GM19328 (cell line): Measurements from ENCODE around the gene ADAMTSL5.

Experiments used
- ATAC-seq: cut with Tn5 transposase; IDR thresholded peaks from one replicate; pipeline ENCODE4 v1.9.1; 2021; ENCODE audit warnings: mild to moderate bottlenecking, moderate library complexity; ENCODE audit not compliant: unreplicated experiment

Gene ADAMTSL5

DNA sequence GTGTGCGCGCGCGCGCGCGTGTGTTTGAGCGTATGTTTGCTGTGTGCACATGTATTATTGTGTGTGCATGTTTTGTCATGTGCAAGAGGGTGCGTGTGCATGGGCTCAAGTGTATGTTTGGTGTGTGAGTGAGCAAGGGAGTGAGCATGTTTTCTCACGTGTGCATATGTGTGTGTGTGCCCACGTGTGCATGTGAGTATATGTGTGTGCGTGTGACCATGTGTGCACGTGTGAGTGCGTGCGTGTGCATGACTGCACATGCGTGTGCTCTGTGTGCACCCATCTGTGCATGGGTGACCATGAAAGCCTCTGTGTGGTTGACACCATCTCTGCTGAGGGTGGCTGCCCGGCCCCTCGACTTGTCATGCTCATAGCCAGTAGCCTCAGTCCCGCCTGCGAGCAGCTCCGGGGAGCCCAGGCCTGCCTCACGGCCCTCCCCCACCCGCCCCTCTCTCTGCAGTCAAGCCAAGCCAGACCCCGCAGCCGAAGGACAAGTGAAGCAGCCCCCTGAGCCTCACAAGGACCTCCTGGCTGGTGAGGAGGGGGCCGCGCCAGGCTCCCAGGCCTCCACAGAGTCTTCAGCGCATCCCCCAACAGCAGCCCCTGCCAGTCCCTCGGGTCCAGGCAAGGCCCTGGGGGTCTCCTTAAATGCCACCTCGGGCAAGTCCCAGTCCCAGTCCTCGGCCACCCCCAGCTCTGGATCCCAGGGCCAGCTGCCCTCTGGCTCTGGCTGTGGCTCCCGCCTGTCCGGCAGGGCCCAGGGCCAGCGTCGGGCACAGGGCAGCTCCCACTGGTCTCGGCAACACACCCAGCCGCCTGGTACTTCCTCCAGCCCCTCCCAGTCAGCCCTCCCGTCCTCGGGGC lies 15.9 kb downstream of the ADAMTSL5 start:
- no peak for ATAC-seq

DNA sequence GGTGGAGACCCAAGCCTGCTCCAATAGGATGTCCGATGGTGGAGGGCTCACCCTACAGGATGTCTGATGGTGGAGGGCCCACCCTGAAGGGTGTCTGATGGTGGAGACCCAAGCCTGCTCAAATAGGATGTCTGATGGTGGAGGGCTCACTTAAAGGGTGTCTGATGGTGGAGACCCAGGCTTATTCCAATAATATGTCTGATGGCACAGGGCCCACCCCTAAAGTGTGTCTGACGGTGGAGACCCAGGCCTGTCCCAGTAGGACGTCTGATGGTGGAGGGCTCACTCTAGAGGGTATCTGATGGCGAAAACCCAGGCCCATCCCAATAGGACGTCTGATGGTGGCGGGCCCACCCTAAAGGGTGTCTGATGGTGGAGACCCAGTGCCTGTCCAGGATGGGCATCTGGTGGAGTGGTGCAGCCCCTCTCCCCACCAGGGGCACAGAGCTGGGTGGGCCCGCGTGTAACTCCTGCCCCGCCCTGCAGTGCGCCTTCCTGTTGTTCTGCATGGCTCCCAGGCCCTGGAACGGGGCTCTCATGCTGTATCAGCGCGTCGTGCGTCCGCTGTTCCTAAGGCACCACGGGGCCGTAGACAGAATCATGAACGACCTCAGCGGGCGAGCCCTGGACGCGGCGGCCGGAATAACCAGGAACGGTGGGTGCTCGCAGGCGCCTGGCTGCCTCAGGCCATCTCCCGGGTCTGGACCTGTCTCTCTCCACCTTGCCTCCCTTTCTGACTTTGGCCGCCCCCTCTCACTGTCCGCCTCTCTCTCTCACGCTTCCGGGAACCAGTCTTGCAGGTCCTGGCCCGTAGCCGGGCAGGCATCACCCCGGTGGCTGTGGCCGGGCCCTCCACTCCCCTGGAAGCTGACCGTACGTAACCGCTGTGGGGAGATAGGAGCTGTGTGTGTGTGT lies 16.8 kb downstream of the ADAMTSL5 start:
- ATAC-seq = no peak

DNA sequence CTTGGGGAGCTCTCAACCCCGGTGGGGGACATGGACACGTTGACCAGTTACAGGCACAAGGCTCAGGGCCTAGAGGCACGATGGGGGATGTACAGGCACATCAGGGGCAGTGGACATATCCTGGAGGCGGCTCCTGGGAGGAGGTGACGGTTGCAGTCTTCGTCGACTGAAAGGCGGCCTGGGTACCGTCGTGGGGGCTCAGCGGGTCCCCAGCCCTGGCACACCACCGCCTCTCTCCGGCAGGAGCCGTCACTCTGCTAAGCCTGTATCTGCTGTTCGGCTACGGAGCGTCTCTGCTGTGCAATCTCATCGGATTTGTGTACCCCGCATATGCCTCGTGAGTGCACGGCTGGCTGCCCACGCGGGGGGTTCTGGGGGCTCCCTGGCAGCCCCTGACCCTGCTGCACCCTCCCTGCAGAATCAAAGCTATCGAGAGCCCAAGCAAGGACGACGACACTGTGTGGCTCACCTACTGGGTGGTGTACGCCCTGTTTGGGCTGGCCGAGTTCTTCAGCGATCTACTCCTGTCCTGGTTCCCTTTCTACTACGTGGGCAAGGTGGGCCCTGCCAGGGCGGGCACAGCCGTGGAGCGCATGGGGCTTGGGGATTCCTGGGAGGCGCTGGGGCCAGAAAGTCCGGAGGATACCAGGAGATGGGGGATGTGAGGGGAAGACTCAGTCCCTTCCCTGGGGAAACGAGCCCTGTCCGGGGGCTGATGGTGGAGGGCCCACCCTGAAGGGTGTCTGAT lies 17.6 kb downstream of the ADAMTSL5 start:
- no peak for ATAC-seq

DNA sequence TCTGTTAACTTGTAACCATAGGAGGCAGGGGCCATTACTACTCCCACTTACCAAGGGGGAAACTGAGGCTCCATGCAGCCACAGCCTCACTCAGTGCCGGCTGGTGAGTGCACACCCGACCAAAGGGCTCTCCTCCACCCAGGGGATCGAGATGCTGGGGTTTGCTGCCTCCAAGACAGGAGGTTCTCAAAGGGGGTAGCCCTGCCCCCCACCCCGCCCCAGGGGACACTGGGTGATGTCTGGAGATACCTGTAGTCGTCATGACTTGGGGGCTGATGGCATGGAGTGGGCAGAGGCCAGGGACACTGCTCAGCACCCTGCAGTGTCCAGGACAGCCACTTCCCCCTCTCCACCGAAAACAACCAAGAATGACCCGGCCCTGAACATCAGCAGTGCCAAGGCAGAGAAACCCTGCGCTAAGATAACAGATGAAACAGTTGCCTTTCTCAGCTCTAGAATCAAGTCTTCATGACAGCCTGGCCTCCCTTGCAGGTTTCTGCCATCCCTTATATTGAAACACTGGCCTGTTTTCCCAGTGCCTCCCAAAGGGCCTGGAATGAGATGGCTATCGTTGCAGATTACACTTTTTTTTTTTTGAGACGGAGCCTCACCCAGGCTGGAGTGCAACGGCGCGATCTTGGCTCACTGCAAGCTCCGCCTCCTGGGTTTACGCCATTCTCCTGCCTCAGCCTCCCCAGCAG lies 18.6 kb downstream of the ADAMTSL5 start:
- no peak for ATAC-seq

DNA sequence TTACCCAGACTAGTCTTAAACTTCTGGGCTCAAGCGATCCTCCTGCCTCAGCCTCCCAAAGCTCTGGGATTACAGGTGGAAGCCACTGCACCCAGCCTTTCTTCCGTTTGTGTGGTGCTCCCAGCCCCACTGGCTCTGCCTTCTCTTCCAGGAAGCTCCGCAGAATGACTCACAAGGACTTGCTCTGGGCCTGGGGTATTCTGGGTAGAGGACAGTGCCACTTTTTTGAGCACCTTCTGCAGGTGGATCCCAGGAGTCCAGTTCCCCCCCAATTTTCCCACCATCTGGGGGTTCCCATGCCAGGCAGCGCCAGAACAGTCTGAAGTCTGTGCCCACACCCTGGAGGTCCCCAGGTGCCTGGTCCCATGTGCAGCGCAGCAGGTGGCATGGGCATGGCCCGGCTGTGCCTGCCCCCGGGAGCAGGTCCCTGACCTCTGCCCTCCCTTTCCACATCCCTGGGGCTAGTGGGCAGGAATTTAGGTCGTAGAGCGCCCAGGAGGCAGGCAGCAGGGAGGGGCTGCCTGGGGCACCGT lies 20.3 kb downstream of the ADAMTSL5 start:
- no peak for ATAC-seq

DNA sequence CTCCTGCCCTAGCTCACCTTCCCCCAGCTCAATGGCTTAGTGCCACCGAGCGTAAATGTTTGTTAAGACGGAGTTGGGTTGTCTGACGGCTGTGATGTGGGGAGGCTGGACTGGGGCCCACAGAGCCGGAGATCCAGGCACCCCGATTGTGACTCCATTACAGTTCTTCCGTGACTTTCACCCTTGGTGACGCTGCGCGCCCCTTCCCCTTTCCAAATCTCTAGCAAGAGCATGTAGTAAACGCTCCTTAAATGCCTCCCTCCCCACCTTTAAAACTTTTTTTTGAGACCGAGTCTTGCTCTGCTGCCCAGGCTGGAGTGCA lies 21.0 kb downstream of the ADAMTSL5 start:
- no peak for ATAC-seq

DNA sequence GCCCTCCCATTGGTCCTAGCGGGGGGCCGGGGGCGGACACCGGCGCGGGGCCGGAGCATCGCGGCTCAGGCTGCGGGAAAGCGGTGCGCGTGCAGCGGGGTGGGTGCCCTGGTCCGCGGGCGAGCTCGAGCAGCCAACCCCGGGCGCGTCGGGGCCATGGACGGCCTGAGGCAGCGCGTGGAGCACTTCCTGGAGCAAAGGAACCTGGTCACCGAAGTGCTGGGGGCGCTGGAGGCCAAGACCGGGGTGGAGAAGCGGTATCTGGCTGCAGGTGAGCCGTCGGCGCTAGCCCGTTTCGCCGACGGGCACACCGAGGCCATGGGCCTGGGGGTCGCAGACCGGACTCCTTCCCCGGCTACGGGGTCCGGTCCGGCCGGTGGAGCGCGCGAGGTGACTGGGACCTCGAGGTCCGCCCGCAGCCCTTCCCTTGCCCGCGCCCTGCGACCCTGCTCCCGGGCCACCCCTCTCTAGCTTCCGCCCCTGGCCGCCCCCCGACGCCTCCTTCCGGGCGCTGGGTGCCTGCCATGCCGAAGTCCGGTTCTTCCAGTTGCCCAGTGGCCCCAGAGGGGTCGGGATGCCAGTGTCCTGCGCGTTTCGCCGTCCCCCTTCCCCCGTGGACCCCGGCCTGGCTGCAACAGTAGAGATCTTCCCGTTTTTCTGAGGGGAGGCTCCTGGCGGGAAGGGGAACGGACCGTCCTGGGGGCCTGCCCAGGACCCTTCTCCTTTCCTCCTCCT lies 21.5 kb downstream of the ADAMTSL5 start, which contains the start of gene REEP6:
TSS of gene REEP6 (plus strand) at position 68 of the 735 bp plus-strand sequence. CDS start at position 157, 89 bp downstream.
- no peak for ATAC-seq

DNA sequence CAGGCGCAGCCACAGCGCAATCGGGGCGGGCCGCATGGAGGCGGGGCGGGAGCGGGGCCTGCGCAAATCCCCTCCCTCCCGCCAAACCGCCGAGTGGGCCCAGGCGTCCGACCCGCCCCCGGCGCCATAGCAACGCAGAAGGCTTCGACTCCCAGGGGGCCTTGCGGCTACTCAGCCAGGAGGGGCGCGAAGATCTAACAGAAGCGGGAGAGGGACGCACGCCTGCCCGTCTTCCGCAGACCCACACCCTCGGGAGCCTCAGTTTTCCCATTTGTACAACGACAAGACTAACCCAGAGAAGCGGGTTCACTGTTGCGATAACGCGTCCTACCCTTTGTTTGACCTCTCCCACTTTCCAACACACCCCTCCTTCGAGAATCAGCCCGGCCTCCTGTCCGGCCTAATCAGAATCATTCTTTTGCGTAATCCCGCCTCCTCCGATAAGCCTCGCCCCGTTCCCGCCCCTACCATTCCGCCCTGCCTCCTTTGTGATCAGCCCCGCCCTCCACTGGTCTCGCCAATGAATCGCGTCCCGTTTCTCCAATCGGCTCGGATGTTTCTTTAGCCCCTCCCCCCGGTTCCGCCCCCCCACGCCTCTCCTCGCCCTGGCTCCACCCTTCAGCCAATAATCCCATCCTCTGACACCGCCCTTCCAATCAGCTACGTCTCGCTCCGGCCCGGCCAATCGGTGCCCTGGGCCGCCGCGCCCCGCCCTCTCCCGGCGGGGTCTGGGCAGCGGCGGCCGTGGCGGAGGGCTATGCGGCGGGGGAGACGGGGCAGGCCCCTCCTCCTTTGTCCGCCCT lies 22.3 kb downstream of the ADAMTSL5 start, which contains the start of gene PCSK4:
TSS of gene PCSK4 (minus strand) at position 40 of the 803 bp plus-strand sequence. CDS start at position 36, 4 bp downstream.
- peak; percentile 81 for ATAC-seq

DNA sequence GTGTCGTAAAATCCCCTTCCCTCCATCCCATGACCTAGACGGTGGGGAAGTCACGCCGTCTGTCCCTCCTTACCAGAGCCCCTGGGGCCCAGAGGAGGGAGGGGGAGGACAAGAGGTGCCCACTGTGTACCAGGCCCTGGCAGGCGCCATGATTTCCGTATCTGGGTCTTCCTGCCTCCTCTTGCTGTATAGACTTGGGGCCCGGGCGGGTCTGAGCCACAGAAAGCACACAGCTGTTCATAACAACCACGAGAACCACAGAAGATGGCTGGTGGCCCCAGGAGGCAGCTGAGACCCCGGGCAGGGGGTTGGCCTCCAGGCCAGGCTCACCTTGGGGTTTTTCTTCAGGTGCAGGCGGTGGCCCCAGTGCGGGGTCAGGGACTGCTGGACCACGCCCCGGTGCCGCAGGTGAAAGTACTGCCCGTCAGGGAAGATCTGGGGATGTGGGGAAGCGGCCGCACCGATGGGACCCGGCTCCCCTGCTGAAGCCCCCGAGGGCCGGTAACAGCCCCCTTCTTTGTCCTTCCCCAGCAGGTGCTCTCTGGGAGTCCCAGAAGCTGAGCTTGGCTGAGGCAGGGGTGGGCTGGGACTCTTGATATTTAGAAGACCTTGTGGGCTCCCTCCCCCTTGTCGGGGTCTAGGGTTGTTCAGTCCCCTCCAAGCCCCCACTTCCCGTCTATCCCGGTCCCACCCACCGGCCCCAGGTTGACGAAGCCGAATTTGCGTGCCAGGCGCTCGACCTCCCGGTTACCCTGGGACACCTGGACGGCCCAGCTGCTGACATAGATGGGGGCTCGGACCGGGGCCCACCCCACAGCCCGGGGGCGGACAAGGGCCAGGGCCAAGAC lies 23.1 kb downstream of the ADAMTSL5 start:
- ATAC-seq = no peak

DNA sequence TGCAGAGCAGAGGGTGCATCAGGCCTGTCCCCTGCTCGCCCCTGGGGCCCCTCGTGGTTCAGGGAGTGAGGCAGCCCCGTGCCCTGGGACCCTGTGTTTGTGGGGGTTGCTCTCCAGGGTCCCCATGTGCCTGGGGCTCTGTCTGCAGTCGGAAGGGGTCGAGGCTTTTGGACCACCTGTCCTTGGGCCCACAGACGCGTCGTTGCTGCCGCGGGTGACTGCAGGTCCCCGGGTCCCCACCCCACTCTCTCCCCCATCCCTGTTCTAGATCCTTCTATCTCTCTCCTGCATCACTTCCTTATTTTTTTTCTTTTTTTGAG lies 24.6 kb downstream of the ADAMTSL5 start:
- ATAC-seq = no peak

DNA sequence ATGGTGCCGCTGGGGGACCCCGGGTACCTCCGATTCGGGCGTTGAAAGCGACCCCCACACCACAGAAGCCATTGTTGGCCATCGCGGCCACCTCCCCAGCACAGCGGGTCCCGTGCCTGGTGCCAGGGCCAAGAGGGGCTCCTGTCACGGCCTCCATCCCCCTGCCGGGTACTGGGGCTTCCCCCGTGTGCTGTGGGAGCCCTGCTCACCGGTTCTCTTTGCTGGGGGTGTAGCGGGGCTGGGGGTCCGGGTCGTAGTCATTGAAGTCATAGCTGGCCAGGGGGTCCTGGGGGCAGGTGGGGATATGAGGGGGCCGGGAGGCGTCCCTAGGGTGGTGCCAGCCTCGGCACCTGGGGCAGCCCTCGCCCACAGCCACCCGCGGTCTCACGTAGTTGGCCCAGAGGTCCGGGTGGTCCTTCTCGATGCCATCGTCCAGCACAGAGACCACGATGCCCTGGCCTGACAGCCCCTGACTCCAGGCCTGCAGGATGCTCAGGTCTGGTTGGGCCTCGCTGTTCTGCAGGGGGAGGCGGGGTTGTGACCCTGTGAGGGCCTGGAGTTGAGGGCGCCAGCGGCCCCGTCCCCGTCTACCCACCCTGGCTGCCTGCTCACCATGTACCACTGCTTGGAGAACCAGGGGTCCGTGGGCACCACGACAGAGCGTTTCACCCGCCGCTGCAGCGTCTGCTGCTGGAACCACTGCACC lies 25.1 kb downstream of the ADAMTSL5 start:
- ATAC-seq = no peak

DNA sequence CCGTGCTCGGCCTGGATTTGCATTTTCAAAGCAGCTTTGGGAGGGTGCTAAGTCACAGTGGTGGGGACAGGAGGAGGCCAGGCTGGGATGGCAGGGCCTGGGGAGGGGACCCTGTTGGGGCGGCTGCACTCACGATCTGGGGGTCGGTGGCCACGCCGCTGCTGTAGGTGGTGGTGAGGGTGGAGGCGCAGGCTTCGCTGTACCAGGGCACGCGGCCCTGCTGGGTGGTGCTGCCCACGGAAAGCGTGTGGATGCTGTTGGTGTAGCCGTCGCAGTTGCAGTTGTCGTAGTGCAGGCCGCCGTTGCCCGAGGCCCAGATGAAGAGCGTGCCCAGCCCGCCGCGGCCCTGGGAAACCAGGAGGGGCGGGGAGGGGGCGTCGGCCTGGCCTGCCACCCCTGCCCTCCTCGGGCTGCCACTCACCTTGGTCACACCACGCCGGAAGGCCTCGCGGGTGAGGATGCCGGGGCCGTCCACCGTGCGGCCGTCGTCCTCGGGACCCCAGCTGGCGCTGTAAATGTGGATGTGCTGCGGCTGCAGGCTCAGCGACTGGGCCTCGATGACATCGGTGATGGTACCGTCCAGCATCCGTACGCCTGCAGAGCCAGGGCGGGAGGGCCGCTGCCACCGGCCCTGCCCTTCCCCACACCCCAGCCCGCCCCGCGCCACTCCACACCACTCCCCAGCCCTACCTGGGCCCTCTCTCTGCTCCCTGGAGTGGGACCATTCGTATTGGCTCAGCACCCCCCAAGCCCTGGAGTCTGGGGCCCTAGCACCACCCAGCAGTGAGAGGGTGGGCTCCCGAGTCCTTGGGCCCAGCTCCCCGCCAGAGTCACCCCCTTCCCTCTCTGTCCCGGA lies 25.9 kb downstream of the ADAMTSL5 start:
- no peak for ATAC-seq

DNA sequence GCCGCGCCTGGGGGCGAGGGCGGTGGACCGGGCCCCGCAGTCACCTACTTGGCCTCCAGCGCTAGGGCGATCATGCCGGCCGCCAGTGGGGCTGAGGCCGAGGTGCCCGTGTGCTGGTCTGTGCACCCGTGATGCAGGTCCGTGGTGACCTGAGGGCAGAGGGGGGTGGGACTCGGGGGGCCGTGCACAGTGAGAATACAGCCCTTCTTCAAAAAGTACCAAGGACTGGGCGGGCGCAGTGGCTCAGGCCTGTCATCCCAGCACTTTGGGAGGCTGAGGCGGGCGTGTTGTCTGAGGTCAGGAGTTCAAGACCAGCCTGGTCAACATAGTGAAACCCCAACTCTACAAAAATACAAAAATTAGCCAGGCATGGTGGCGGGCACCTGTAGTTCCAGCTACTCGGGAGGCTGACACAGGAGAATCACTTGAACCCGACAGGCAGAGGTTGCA lies 28.8 kb downstream of the ADAMTSL5 start:
- ATAC-seq = no peak

DNA sequence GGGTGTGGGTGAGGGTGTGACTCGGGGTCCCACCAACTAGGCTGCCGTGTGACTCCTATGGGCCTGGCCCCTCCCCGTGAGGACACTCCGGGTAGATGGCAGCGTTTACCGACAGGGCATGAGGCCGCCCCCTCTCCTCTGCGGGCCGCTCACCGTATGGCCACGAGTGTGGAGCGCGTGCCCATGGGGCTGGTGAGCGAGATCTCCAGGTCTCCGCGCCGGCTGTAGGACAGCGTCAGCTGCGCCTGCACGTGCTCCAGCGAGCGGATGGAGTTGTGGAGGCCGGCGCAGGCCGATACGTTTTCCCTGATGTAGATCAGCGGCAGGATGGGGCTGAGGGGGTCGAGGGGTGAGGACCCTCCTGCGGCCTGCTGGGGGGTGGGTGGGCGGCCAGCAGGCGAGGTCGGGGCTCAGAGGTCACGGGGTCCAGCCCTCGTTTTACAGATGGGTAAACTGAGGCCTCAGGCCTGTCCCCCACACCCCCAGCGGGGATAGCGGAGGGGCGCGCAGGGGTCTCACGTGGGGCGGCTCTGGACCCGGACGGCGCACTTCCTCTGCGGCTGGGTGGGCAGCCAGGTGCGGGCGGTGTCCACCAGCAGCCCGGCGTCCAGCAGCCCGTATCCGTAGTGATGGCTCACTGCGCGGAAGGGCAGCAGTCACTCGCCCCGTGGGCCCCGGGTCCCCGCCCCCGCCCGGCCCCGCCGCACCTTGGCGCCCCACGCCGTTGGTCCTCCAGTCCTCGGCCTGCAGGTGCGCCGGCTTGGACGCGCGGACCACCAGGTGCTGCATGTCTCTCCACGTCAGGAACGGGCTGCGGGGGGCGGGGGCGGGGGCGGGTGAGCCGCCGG lies 29.5 kb downstream of the ADAMTSL5 start:
- no peak for ATAC-seq

DNA sequence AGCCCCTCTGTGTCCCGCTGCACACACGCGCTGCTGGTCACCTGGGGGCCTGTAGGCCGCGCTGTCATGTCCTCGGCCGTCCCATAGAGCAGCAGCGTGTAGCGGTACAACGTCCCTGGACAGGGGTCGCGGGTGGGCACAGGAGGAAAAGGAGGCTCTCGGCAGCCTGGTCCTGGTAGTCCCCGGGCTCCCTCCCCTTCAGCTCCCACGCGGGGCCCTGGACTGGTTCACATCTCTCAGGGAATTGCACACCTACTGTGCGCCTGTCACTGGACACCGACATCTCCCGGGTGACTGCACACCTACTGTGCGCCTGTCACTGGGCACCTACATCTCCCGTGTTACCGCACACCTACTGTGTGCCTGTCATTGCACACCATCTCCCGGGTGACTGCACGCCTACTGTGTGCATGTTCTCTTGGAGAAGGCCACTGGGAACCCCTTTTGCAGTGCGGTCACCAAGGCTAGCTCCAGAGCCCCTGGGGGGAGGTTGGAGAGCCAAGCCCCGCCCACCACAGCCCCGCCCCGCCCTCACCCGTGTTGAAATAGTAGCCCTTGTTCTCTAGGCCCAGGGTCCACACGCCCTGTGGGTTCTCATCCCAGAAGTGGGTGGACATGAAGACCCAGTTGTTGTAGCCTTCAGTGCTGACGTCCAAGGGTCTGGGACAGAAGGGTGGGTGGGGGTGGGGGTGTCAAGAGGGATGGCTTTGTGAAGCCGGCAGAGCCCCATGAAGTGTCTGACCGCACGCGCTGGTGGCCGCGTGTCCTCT lies 30.3 kb downstream of the ADAMTSL5 start:
- no peak for ATAC-seq
